ENCODE data around the gene TRMT112. TPM values are rescaled to one million over a fixed set of nuclear protein-coding genes. Genes with fewer than 3 reads are reported as not detected.
A peak's percentile ranks its signal among the peaks of the same experiment; 100 is the strongest.

Gene TRMT112
- total RNA-seq, 1 experiment from 2014 or later = 328 TPM

- H3K4me1 ChIP-seq (ENCODE audit: control insufficient read depth in 1 of 2, insufficient read depth in 2 of 2, low read length in 2 of 2) = peaks cover 28 to 53% of the 10 kb centered on the region in 2 experiments
- DNase-seq (ENCODE audit: low read depth, low spot score) (no peak), ATAC-seq (no peak)
- H3K36me3 ChIP-seq (ENCODE audit: control insufficient read depth in 1 of 2, insufficient read depth in 2 of 2, low read length in 2 of 2) = peaks cover 4 to 35% of the 10 kb centered on the region in 2 experiments; a peak in 3 of 4 replicates
- H3K4me3 ChIP-seq (replicated peaks in 1 of 2; ENCODE audit: low read depth in 1 of 2, low read length in 2 of 2) = peak overlapping the region; percentile 84 to 97
- POLR2A ChIA-PET = interaction anchor here (1.2 to 3.1 kb wide), 2 partner anchors 12 to 13 kb away, joined by 5 to 12 read pairs; no protein-coding TSS in a partner anchor
- H4K20me1 ChIP-seq (ENCODE audit: insufficient read depth) = no peaks in the 10 kb centered on the region
- intact Hi-C loops (cut with micrococcal nuclease) = loop anchor here (1.0 to 5.0 kb wide), 4 partner anchors 43 to 362 kb away; partner anchors contain the start of genes NRXN2 and TRMT112
- RAD21 ChIA-PET (ENCODE audit: low non-redundant PET in 1 of 2, low total read pairs in 2 of 2, uncharacterized antibody in 2 of 2, unreplicated experiment in 2 of 2) = no interaction called here
- TF ChIP-seq MAX (IDR thresholded peaks at IDR 0.05) (no peak), EZH2 (IDR thresholded peaks at IDR 0.05) (no peak), ZNF274 (IDR thresholded peaks at IDR 0.05; ENCODE audit: low read depth, low read length) (no peak), ZBTB33 (IDR thresholded peaks at IDR 0.05; ENCODE audit: extremely low read depth, insufficient replicate concordance, low read length) (no peak), ELF1 (IDR thresholded peaks at IDR 0.05; ENCODE audit: borderline replicate concordance, low read depth) (no peak), EGR1 (IDR thresholded peaks at IDR 0.05; ENCODE audit: low read depth) (no peak), JUND (IDR thresholded peaks at IDR 0.05) (no peak), FOSL1 (IDR thresholded peaks at IDR 0.05; ENCODE audit: low read depth) (no peak), POLR2A (IDR thresholded peaks at IDR 0.05; ENCODE audit: borderline replicate concordance, extremely low read depth, insufficient read depth, insufficient read length) (no peak), POLR2AphosphoS5 (IDR thresholded peaks at IDR 0.05; ENCODE audit: low read depth, low read length) (no peak), YY1 (IDR thresholded peaks at IDR 0.05; ENCODE audit: extremely low read depth, insufficient replicate concordance, low read depth, low read length) (no peak), CTCF (IDR thresholded peaks at IDR 0.05 in 2 of 3, conservative IDR thresholded peaks at IDR 0.05 in 1 of 3; ENCODE audit: borderline replicate concordance in 1 of 3, insufficient read depth in 1 of 3, low read depth in 2 of 3, low read length in 2 of 3) (no peak), REST (IDR thresholded peaks at IDR 0.05; ENCODE audit: low read depth) (no peak)
- no peak overlapping the region for H2AFZ ChIP-seq (ENCODE audit: low read depth, low read length, poor library complexity, severe bottlenecking)
- H3K9me3 ChIP-seq (ENCODE audit: control insufficient read depth in 1 of 2, insufficient read depth in 1 of 2, low read depth in 1 of 2, low read length in 2 of 2) = no peaks in the 10 kb centered on the region
- peaks cover 35% of the 10 kb centered on the region; the same call in 1 of the 2 replicates for H3K79me2 ChIP-seq (ENCODE audit: insufficient read depth, low read length)
- H3K4me2 ChIP-seq (ENCODE audit: low read length) = peak overlapping the region; percentile 84
- BruUV-seq (replicated peaks) = no TSS peak
- no peaks in the 10 kb centered on the region for H3K9me2 ChIP-seq (ENCODE audit: insufficient read depth)
- peak overlapping the region; percentile 87 for H3K27ac ChIP-seq (ENCODE audit: low read depth, low read length)
- H3K27me3 ChIP-seq (ENCODE audit: insufficient read depth, low read length) = no peaks in the 10 kb centered on the region
- H3K9ac ChIP-seq (ENCODE audit: low read length) = peak overlapping the region; percentile 95
- CTCF ChIA-PET = no interaction called here
These were observed 42.5 kb upstream of the TRMT112 start for GRCh38 chr11:64359712-64360445.

Measured in HCT116 (cell line).